ENCODE measurements around the gene SF3B1. TPM values are rescaled to one million over a fixed set of nuclear protein-coding genes. Genes with fewer than 3 reads are reported as not detected.

Gene SF3B1
- total and polyA plus RNA-seq, 4 donors, result 60.7 to 375 (median 309) TPM

- intact Hi-C loops (cut with DNase I), result loop anchor here (10.0 kb wide), 2 partner anchors 61 to 81 kb away; partner anchors contain the start of gene HSPD1 (in 1 of the 2)
- Histone ChIP-seq H3K4me1 (ENCODE audit: control insufficient read depth in 1 of 2, insufficient read depth in 2 of 2, low read length in 2 of 2) (no peaks in the 10 kb centered on the region), H3K9me3 (ENCODE audit: control insufficient read depth, low read length) (no peaks in the 10 kb centered on the region), H3K36me3 (ENCODE audit: control insufficient read depth in 1 of 2, insufficient read depth in 2 of 2, low read length in 1 of 2) (peaks cover 8 to 14% of the 10 kb centered on the region in 2 donors), H3K27ac (ENCODE audit: low read depth in 1 of 2, low read length in 2 of 2) (no peak overlapping the region), H3K27me3 (ENCODE audit: control insufficient read depth in 1 of 2, insufficient read depth in 2 of 2, low read length in 1 of 2) (no peaks in the 10 kb centered on the region), H3K4me3 (ENCODE audit: low read length in 2 of 2) (no peak overlapping the region)
- DNase-seq, result no peak
- WGBS, 2 donors, result 82 to 83% methylated on average over 5 of the region's 5 CpGs
- ATAC-seq (ENCODE audit: low FRiP score), result no peak
These were observed 20.8 kb downstream of the SF3B1 start for GRCh38 chr2:197414039-197414438.

- intact Hi-C loops (cut with DNase I), result no loop called here
- H3K4me3 ChIP-seq (ENCODE audit: low read length in 2 of 2), result no peak overlapping the region
- H3K4me1 ChIP-seq (ENCODE audit: control insufficient read depth in 1 of 2, insufficient read depth in 2 of 2, low read length in 2 of 2), result no peaks in the 10 kb centered on the region
- WGBS, 2 donors, result 75 to 79% methylated on average over 2 of the region's 2 CpGs
- no peak overlapping the region for H3K27ac ChIP-seq (ENCODE audit: low read depth in 1 of 2, low read length in 2 of 2)
- H3K9me3 ChIP-seq (ENCODE audit: control insufficient read depth, low read length), result no peaks in the 10 kb centered on the region
- no peak for DNase-seq
- ATAC-seq (ENCODE audit: low FRiP score), result no peak
- no peaks in the 10 kb centered on the region for H3K27me3 ChIP-seq (ENCODE audit: control insufficient read depth in 1 of 2, insufficient read depth in 2 of 2, low read length in 1 of 2)
- peaks cover 14% of the 10 kb centered on the region in 2 donors for H3K36me3 ChIP-seq (ENCODE audit: control insufficient read depth in 1 of 2, insufficient read depth in 2 of 2, low read length in 1 of 2)
These were observed 29.2 kb downstream of the SF3B1 start for GRCh38 chr2:197405582-197405981.

- intact Hi-C loops (cut with DNase I), result no loop called here
- DNase-seq, result no peak
- Histone ChIP-seq H3K36me3 (ENCODE audit: control insufficient read depth in 1 of 2, insufficient read depth in 2 of 2, low read length in 1 of 2) (peaks cover 9 to 15% of the 10 kb centered on the region in 2 donors), H3K9me3 (ENCODE audit: control insufficient read depth, low read length) (no peaks in the 10 kb centered on the region), H3K4me3 (ENCODE audit: low read length in 2 of 2) (no peak overlapping the region), H3K27me3 (ENCODE audit: control insufficient read depth in 1 of 2, insufficient read depth in 2 of 2, low read length in 1 of 2) (no peaks in the 10 kb centered on the region), H3K4me1 (ENCODE audit: control insufficient read depth in 1 of 2, insufficient read depth in 2 of 2, low read length in 2 of 2) (no peaks in the 10 kb centered on the region), H3K27ac (ENCODE audit: low read depth in 1 of 2, low read length in 2 of 2) (no peak overlapping the region)
- no peak for ATAC-seq (ENCODE audit: low FRiP score)
- 8 to 9% methylated on average over 6 of the region's 6 CpGs for WGBS, 2 donors
These were observed 34.8 kb downstream of the SF3B1 start for GRCh38 chr2:197399887-197400540.

- Histone ChIP-seq H3K9me3 (ENCODE audit: control insufficient read depth, low read length) (no peaks in the 10 kb centered on the region), H3K36me3 (ENCODE audit: control insufficient read depth in 1 of 2, insufficient read depth in 2 of 2, low read length in 1 of 2) (peaks cover 9 to 11% of the 10 kb centered on the region in 2 donors), H3K27me3 (ENCODE audit: control insufficient read depth in 1 of 2, insufficient read depth in 2 of 2, low read length in 1 of 2) (no peaks in the 10 kb centered on the region), H3K4me3 (ENCODE audit: low read length in 2 of 2) (no peak overlapping the region), H3K27ac (ENCODE audit: low read depth in 1 of 2, low read length in 2 of 2) (no peak overlapping the region), H3K4me1 (ENCODE audit: control insufficient read depth in 1 of 2, insufficient read depth in 2 of 2, low read length in 2 of 2) (no peaks in the 10 kb centered on the region)
- DNase-seq (no peak), ATAC-seq (ENCODE audit: low FRiP score) (no peak)
- intact Hi-C loops (cut with DNase I), result no loop called here
- WGBS, 2 donors, result 85 to 90% methylated on average over 2 of the region's 2 CpGs
These were observed 35.9 kb downstream of the SF3B1 start for GRCh38 chr2:197398913-197399312.

GRCh38 chr2:197391220-197391717, 43.6 kb downstream of the SF3B1 start:
- no peak overlapping the region for H3K4me3 ChIP-seq (ENCODE audit: low read length in 2 of 2)
- no peak overlapping the region for H3K27ac ChIP-seq (ENCODE audit: low read depth in 1 of 2, low read length in 2 of 2)
- no peaks in the 10 kb centered on the region for H3K9me3 ChIP-seq (ENCODE audit: control insufficient read depth, low read length)
- H3K36me3 ChIP-seq (ENCODE audit: control insufficient read depth in 1 of 2, insufficient read depth in 2 of 2, low read length in 1 of 2), result peaks cover 2 to 6% of the 10 kb centered on the region in 2 donors
- intact Hi-C loops (cut with DNase I), result no loop called here
- DNase-seq (no peak), ATAC-seq (ENCODE audit: low FRiP score) (no peak)
- H3K4me1 ChIP-seq (ENCODE audit: control insufficient read depth in 1 of 2, insufficient read depth in 2 of 2, low read length in 2 of 2), result no peaks in the 10 kb centered on the region
- no peaks in the 10 kb centered on the region for H3K27me3 ChIP-seq (ENCODE audit: control insufficient read depth in 1 of 2, insufficient read depth in 2 of 2, low read length in 1 of 2)
- WGBS, 2 donors, result 95 to 98% methylated on average over 1 of the region's 1 CpG

GRCh38 chr2:197388866-197389587, 45.8 kb downstream of the SF3B1 start:
- Histone ChIP-seq H3K27me3 (ENCODE audit: control insufficient read depth in 1 of 2, insufficient read depth in 2 of 2, low read length in 1 of 2) (no peaks in the 10 kb centered on the region), H3K4me1 (ENCODE audit: control insufficient read depth in 1 of 2, insufficient read depth in 2 of 2, low read length in 2 of 2) (no peaks in the 10 kb centered on the region), H3K9me3 (ENCODE audit: control insufficient read depth, low read length) (no peaks in the 10 kb centered on the region), H3K36me3 (ENCODE audit: control insufficient read depth in 1 of 2, insufficient read depth in 2 of 2, low read length in 1 of 2) (no peaks in the 10 kb centered on the region), H3K4me3 (ENCODE audit: low read length in 2 of 2) (no peak overlapping the region), H3K27ac (ENCODE audit: low read depth in 1 of 2, low read length in 2 of 2) (no peak overlapping the region)
- DNase-seq (no peak), ATAC-seq (ENCODE audit: low FRiP score) (no peak)
- WGBS, 2 donors, result 89% methylated on average over 5 of the region's 5 CpGs
- intact Hi-C loops (cut with DNase I), result no loop called here

GRCh38 chr2:197387179-197387578, 47.6 kb downstream of the SF3B1 start:
- 94 to 95% methylated on average over 8 of the region's 8 CpGs for WGBS, 2 donors
- H3K4me1 ChIP-seq (ENCODE audit: control insufficient read depth in 1 of 2, insufficient read depth in 2 of 2, low read length in 2 of 2), result no peaks in the 10 kb centered on the region
- intact Hi-C loops (cut with DNase I), result no loop called here
- no peaks in the 10 kb centered on the region for H3K27me3 ChIP-seq (ENCODE audit: control insufficient read depth in 1 of 2, insufficient read depth in 2 of 2, low read length in 1 of 2)
- no peaks in the 10 kb centered on the region for H3K36me3 ChIP-seq (ENCODE audit: control insufficient read depth in 1 of 2, insufficient read depth in 2 of 2, low read length in 1 of 2)
- H3K4me3 ChIP-seq (ENCODE audit: low read length in 2 of 2), result no peak overlapping the region
- H3K9me3 ChIP-seq (ENCODE audit: control insufficient read depth, low read length), result no peaks in the 10 kb centered on the region
- no peak overlapping the region for H3K27ac ChIP-seq (ENCODE audit: low read depth in 1 of 2, low read length in 2 of 2)
- ATAC-seq (ENCODE audit: low FRiP score), result no peak
- DNase-seq, result no peak

GRCh38 chr2:197386242-197386641, 48.6 kb downstream of the SF3B1 start:
- Histone ChIP-seq H3K4me3 (ENCODE audit: low read length in 2 of 2) (no peak overlapping the region), H3K36me3 (ENCODE audit: control insufficient read depth in 1 of 2, insufficient read depth in 2 of 2, low read length in 1 of 2) (no peaks in the 10 kb centered on the region), H3K27ac (ENCODE audit: low read depth in 1 of 2, low read length in 2 of 2) (no peak overlapping the region), H3K4me1 (ENCODE audit: control insufficient read depth in 1 of 2, insufficient read depth in 2 of 2, low read length in 2 of 2) (no peaks in the 10 kb centered on the region), H3K9me3 (ENCODE audit: control insufficient read depth, low read length) (no peaks in the 10 kb centered on the region), H3K27me3 (ENCODE audit: control insufficient read depth in 1 of 2, insufficient read depth in 2 of 2, low read length in 1 of 2) (no peaks in the 10 kb centered on the region)
- ATAC-seq (ENCODE audit: low FRiP score), result no peak
- intact Hi-C loops (cut with DNase I), result no loop called here
- DNase-seq, result no peak
- WGBS, 2 donors, result 92 to 95% methylated on average over 2 of the region's 2 CpGs

GRCh38 chr2:197383825-197384224, 51.0 kb downstream of the SF3B1 start:
- intact Hi-C loops (cut with DNase I), result no loop called here
- WGBS, 2 donors, result 74 to 79% methylated on average over 4 of the region's 4 CpGs
- no peaks in the 10 kb centered on the region for H3K4me1 ChIP-seq (ENCODE audit: control insufficient read depth in 1 of 2, insufficient read depth in 2 of 2, low read length in 2 of 2)

More at GRCh38 chr2:197383825-197384224, 51.0 kb downstream of the SF3B1 start:
- DNase-seq (no peak), ATAC-seq (ENCODE audit: low FRiP score) (no peak)
- Histone ChIP-seq H3K27ac (ENCODE audit: low read depth in 1 of 2, low read length in 2 of 2) (no peak overlapping the region), H3K36me3 (ENCODE audit: control insufficient read depth in 1 of 2, insufficient read depth in 2 of 2, low read length in 1 of 2) (no peaks in the 10 kb centered on the region), H3K9me3 (ENCODE audit: control insufficient read depth, low read length) (no peaks in the 10 kb centered on the region), H3K27me3 (ENCODE audit: control insufficient read depth in 1 of 2, insufficient read depth in 2 of 2, low read length in 1 of 2) (no peaks in the 10 kb centered on the region), H3K4me3 (ENCODE audit: low read length in 2 of 2) (no peak overlapping the region)
